GM19324 (cell line): Measurements from ENCODE around the gene TDRD5.

Source experiments
- ATAC-seq: cut with Tn5 transposase; IDR thresholded peaks from one replicate; pipeline ENCODE4 v1.9.1; 2021; ENCODE audit warnings: mild to moderate bottlenecking, moderate library complexity; ENCODE audit not compliant: unreplicated experiment, low FRiP score

Gene TDRD5, protein sequence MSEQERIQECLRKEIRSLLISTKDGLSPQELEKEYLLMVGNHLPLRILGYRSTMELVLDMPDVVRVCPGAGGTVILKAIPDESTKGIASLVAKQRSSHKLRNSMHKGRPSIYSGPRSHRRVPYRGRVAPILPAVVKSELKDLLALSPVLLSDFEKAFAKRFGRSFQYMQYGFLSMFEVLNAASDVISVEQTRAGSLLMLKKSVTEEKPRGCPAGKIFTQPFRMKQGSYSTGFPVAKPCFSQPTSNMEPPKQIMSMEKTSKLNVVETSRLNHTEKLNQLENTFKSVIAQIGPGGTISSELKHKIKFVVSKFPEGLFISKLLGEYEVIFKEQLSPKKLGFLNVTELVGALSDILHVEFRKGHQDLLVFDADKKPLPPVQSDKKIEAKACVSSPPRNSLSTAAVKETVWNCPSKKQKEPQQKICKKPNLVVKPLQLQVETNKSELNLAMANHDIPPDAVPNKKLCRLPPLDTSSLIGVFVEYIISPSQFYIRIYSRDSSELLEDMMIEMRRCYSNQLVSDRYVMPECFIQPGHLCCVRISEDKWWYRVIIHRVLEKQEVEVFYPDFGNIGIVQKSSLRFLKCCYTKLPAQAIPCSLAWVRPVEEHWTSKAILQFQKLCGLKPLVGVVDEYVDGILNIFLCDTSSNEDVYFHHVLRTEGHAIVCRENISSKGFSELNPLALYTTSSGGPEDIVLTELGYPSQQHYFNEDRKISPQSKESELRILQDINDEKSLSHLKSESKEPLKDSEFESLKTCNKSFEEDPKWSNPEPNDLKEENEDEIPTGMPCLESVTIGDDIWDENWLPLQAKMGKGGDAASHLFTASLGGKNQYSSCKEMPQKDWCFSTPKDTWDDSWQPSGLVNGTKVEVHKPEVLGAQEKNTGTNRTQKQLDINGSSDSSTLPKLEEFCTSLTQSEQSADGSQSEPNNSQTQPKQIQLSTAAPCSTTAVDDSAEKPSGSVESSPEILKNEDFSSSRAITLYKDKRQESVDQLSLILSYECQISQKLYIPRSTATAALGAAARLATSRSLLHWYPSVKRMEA

DNA sequence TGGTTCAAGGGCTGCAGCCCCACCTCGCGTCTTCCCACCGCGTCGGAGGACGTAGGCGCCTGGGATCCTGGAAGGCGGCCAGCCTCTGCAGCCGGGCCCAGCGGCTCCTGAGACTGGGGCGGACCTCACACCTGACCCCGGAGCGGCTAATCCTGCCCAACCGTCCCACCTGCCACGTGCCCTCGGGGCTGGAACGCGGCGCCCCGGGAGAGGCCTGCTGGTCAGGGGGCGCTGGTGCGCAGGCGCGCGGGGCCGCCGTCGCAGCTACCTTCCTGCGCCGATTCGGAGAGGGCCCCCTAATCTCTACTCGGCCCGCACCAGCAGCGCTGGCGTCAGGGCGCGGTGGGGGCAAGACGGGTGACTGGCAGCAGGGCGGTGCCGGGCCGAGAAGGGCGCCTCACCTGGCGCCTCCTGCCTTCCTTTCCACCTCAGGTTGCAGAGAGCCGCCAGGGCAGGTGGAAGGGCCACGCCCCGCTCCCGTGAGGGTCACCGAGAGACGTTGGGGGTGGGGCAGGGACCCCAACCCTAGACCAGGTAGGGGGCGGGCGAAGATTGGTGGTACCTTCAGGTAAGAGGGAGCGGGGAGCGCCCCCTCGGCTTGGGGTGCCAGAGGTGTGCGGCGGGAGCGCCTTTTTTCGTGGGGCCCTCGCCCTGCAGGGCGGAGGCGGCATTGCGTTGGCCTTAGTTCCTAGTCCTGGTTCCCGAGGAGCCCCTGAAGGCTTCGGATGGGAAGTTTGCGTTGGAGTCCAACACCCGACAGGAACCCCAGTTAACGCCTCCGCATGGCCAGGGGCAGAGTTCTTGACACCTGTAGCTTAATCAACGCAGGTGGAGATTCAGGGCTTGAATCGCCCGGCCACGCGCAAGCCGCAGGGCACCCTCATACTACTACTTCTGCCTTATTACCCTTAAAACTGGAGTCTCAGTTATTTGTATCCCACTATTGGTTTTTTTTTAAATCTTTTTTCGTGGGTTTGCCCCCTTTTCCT lies at the start of gene TDRD5:
Gene TDRD5 (plus strand): TSS at position 241 of the 989 bp plus-strand sequence. CDS start 784 bp downstream, outside the sequence.
- no peak for ATAC-seq

DNA sequence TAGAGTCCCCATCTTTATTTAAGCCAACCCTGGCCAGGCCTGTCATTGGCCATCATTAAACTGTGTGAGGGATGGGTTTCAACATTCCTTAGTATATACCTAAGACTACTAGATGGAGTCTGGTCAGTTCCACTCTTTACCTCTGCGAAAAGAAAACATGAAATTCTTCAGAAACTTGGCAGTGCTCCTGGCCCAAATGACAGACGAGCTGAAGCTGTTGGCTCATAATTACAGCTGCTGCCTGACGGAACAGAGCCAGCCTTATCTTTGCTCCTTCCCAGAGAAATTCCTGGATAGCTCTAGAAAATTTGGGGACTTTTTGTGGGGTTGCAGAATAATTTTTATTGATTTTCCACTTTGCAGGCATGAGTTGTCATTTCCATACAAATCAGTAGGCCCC lies 46.3 kb upstream of the TDRD5 start:
- ATAC-seq, result no peak

DNA sequence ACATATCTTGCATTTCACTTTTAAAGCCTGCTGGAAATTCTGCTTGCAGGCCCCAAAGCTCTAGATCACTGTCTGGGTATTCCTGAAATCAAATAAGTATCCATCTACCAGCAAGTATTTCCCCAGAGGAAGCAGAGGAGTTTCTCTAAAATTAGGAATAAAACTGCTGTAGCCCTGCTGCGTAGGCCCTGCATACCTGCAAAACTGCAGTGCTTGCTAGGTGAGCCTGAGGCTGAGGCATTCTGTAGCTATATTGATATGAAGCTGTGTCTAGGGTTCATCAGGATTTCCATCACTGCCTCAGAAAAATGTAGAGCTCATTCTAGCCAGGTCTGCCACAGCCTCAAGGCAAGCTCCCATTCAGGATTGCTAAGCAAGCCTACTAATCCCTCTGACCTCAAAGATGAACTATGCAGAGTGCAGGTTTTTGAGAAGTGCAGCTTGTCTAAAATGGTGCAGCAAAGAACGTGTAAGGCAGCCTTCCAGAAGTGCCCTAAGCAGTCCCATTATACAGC lies 44.6 kb upstream of the TDRD5 start:
- no peak for ATAC-seq

DNA sequence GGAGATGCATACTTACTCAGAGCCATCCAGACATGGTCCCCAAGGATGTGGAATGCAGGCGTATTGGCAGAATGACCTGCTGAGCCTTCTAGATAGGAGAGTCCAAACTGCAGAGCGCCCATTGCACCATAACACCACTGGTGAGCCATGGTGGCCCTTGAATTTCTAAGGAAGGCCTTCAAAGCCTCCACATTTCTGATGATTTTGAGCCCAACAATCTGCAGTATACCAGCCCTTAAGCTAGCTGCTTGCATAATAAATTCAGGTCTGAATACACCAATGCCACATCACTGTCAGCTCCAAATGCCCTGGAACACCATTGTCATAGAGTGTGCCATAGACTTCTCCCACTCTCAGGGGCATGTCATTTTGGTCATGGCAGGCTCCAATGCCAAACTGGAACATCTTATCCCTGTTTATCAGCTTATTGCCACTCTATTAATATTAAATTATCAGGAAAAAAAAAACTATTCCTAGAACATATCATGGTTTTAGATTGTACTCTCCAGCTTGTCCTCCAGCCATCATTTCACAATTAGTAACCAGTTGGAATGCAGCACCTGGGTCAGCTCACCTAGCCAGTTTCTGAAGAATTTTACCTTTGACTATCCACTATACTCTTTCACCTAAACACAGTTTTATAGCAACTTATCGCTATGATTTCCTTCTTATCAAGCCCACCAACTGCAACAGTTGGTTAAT lies 42.8 kb upstream of the TDRD5 start:
- no peak for ATAC-seq

DNA sequence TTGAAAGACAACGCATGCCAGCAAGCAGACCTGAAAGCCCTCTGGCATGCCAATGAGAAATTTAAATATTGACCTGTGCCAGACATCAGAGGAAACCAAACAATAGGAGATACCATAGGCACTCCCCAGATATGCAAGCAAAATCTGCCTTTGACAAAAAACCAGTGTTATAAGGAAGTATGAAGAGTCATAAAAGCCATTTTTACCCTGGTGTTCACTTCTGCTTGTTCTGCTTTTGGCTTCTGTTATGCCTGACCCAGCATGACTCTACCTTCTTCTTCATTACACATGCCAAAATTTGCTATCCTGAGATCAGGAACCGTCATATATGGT lies 42.3 kb upstream of the TDRD5 start:
- ATAC-seq, result no peak

DNA sequence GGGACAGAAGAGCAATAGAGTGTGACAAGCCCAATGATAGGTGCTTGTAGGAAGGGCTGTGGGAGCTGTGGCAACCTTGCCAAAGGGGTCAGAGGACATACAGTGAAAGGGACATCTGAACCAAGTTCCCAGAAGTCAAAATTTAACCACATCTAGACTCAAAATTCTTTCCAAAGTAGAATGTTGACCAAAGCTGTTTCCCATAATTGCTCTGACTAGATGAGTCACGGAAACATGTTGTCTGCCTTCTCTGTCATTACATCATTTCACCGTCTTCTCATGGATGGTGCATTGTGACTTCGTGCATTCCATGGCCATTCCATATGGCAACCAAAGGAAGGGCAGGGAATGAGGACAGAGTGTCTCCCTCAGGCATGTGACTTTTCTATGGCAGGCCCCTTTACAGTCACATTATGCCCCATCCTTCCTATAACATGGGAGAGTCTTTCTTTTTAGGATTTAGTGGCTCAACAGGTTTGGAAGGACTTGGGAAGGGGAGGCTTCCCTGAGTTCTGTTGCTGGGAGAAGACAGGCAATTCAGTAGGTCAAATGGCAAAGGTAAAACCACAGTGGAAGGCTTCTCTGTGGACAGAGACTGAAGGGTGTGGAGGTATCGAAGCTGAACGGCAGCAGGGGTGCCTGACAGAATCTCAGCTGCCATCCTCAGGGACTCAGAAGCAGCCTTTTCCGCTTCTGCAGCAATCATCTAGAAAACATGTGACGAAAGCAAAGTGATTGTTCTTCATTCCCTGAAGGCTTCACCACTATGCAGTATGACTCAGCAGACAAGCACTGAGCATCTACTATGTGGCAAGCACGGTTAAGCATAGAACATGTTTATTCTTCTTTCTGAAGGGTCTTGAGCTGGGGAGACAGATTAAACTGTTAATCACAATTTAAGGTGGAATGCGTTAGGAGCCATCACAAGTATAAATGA lies 40.6 kb upstream of the TDRD5 start:
- ATAC-seq, result no peak

DNA sequence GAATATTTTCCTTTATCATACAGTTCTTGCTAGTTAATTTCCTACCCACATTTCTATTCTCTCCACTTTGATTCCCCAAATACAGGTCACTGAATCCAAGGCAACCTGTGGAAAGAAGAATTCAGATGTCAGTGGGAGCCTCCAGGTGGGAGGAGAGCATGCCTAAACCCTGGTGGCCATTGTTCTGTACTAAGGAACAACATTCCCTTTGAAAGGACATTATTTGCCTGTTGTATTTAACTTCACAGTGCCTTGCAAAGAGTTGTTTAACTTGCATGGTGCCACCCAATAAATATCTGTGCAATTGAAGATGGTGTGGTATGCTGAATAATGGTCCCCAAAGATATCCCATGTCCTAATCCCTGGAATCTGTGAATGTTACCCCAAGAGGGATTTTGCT lies 37.2 kb upstream of the TDRD5 start:
- ATAC-seq, result no peak

DNA sequence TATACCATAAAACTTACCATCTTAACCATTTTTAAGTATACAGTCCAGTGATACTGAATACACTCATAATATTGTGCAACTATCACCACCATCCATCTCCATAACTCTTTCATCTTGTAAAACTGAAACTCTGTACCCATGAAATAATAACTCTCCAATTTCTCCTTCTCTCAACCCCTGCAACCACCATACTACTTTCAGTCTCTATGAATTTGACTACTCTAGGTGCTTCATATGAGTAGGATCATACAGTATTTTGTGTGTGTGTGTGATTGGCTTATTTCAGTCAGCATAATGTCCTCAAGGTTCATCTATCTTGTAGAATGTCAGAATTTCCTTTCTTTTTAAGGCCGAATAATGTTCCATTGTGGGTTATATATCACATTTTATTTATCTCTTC lies 33.6 kb upstream of the TDRD5 start:
- ATAC-seq, result no peak

DNA sequence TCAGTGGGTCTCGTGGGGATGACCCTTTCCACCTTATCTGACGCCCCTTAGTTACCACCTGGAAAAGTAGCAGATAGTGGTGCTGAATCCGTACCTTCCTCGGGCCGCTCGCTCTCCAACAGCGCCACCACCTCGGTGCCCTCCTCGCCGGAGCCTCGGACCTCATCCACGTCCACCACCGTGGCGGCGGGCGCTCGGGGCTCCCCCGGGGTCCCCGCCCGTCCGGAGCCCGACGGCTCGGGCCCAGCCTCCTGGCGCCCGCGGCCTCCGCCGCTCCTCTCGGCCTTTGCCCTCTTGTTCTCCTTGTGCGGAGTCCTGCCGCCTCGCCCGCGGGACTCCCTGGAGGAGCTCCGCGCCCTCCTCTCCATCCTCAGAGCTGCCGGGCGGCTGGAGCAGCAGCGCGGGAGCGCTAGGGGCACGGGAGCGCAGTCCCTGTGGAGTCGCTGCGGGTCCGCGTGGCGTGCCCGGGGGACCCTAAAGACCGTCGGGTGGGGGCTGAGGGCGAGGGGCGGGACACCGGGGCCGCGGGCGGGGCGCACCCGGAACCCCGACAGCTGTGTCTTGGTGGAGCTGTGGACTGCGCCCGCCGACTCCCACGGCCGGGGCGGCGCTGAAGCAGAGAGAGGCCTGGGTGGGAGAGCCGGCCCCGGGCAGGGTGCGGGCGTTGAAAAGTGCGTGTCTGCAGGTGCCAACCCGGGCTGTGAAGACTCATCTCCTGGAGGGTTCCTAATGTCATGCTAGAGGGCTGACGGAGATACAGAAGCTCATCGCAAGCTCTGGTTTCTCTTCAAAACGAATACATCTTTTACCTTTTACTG lies 15.9 kb upstream of the TDRD5 start, which contains the start of gene NPHS2:
Gene NPHS2 (minus strand): TSS at position 452 of the 818 bp plus-strand sequence. CDS start 84 bp downstream, at position 368.
- no peak for ATAC-seq

DNA sequence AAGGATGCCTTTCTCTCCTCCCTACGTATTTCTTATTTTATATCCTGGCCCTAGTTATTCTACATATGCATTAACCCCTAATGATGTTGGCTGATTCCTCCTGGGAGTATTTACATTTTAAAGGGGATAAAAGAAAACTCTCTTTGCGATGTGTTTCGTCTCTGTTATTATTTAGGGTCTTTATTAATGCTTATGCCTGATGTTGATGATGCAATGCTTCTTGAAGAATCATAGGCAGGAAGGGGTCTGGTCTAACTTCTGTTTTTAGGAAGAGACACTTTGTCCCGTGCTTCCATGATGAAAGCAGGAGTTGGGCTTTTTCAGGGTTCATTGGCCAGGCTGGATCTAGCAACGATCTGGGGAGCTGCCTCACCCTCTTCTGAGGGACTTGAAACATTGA lies 15.1 kb upstream of the TDRD5 start:
- ATAC-seq, result no peak

DNA sequence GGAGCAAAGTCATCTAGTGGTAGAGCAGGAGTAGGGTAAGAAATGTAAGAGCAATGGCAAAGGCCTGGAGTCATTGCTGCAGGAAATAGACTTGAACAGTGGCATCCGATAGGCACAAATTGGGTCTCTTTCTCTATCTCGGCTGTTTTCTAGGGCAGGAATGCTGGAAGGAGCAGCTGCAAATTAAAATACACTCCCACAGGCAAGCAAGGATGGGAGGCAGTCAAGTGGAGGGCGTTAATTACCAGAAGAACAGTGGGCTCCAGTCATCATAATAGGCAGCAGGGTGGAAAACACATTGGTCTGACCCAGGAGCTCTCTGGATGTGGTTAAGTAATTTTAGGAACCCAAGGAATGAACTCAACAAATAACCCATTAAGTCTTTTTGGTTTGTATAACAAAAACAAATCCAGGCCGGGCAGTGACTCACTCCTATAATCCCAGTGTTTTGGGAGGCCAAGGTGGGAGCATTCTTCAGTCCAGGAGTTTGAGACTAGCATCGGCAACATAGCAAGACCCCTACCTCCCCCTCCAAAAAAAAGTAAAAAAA lies 7.8 kb upstream of the TDRD5 start:
- no peak for ATAC-seq

DNA sequence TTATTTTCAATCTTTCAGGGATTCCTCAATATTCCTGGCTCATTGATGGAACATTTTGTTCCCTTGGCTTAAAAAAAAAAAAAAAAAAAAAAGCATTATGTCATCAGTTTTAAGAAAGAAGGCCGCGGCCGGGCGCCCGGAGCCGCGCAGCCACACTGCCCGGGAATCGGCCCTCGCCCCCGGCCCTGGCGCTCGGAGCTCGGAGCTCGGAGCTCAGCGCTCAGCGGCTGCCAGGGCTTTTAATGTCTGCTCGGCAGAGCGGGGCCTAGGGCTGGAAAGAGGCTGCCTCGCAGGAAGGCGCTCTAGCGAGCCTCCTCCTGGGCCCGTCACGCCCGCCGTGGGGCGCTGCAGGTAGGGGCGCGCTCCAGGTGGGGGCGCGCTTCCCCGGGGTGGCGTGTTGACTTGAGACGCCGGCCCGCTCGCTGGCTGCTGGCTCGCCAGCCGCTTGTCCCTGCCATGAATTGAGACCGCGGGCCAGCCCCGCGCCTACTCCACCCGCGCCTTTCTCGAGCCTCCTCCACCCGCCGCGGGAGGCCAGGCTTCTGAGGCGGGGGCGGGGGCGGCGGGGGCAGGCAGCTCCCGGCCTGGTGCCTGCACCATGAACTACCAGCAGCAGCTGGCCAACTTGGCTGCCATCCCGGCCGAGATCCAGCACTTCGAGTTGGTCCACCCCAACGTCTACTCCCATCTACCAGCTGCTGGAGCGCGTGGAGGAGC lies 5.4 kb upstream of the TDRD5 start:
- ATAC-seq, result no peak

DNA sequence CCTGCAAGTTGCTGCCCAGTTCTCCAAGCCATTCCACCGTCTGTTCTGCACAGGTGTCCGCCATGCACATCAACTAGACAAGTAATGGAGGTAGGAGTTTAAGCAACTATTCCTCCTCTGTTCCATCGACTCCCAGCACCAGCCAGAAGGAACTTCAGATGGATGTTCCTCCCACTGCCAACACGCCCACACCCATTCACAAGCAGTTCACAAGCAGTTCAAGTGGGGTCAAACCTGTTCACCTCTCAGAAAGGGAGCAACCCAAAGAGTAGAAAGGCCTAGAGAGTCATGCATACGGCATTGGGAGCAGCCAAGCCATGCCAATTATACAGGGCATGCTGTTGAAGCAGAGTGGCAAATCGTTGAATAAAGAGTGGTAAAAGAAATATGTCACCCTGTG lies 4.3 kb upstream of the TDRD5 start:
- no peak for ATAC-seq

DNA sequence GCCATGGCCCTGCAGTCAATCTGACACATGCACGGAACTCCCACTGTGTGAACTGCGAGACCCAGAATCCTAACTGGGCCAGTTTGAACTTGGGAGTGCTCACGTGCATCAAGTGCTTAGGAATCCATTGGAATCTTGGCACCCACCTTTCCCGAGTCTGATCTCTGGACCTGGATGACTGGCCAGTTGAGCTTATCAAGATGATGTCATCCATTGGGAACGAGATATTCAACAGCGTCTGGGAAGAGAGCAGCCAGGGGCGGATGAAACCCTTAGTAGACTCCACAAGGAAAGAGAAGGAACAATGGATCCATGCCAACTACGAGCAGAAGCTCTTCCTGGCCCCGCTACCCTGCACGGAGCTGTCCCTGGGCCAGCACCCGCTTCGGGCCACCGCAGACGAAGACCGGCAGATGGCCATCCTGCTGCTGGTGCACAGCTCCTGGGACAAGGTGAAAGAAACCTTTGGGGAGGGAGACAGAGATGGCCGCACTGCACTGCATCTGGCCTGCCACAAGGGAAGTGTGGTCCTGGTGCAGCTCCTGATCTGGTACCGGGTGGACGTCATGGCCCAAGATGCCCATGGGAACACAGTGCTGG lies 3.1 kb upstream of the TDRD5 start:
- ATAC-seq, result no peak

DNA sequence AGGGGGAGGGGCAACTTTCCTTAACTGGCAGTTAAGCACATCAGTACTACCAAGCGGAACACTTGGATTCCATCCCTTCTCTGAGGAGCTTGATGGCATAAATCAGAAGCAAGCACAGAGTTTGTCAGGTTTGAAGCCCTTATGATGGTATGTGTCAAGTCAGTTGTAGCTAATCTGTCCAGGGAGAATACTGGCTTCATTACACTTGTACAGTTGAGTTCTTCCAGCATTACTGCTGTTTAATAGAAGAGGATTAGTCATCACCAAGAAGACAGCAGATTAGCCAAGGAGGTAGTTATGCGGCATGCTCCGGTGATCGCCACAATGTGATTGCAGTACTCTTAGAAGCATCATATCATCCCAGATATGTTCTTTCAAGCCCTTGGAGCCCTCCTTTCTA lies 2.1 kb upstream of the TDRD5 start:
- no peak for ATAC-seq

DNA sequence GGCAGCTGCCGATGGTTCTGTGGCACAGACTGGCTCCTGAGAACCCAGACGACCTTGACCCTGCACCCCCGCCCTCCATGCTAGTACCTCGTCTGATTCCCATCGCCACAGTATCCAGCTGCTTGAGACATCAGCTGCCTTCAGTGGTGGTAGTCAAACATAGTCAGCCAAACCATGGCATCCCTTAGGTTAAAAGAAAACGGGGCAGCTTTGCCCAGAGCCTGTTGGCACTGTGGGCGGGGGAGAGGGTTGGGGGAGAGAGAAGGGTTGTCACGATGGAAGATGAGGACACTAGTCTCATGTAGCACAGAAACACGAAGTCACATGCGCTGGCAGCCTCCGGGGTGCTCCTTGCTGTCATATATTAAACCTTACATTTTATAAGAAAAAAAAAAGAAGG lies 961 bp upstream of the TDRD5 start:
- ATAC-seq, result no peak
